Stomach (tissue), 9 donors: Measurements from ENCODE around the gene COL4A4. TPM values are rescaled to one million over a fixed set of nuclear protein-coding genes. Genes with fewer than 3 reads are reported as not detected.

Experiments used
- DNase-seq, 2 donors: peaks; one replicate each; pipeline versions ENCODE4 v3.0.0 to v3.0.0-alpha.2; 2013 to 2019
- H3K27ac ChIP-seq, 5 donors: fragments of 200-600 bp in 4 of 5; sonication (generic) in 4 of 5; one replicate each; pipeline ENCODE4 v1.5.1; 2013 to 2019; ENCODE audit warnings: mild to moderate bottlenecking in 1 of 5, moderate library complexity in 1 of 5
- H3K27me3 ChIP-seq, 3 donors: fragments of 200-600 bp; sonication (generic); one replicate each; pipeline ENCODE4 v1.5.1; 2017 to 2019; ENCODE audit warnings: mixed run types in 1 of 3
- H3K36me3 ChIP-seq, 4 donors: fragments of 200-600 bp; sonication (generic); 1 replicate in 3 of 4; 2 replicates in 1 of 4; pipeline ENCODE4 v1.5.1; 2016 to 2019
- H3K4me1 ChIP-seq, 4 donors: fragments of 200-600 bp; sonication (generic); one replicate each; pipeline ENCODE4 v1.5.1; 2016 to 2019
- H3K4me3 ChIP-seq, 4 donors: fragments of 200-600 bp; sonication (generic) in 3 of 4; one replicate each; pipeline ENCODE4 v1.5.1; 2016 to 2019; ENCODE audit warnings: mild to moderate bottlenecking in 1 of 4
- H3K9me3 ChIP-seq, 4 donors: fragments of 200-600 bp; sonication (generic); one replicate each; pipeline ENCODE4 v1.5.1; 2016 to 2019
- CTCF ChIP-seq, 7 experiments: fragments of 450-650 bp in 4 of 7; fragments of 200-600 bp in 3 of 7; sonication (generic) in 3 of 7; IDR thresholded peaks; one replicate each; pipeline ENCODE4 v1.5.1; 2016 to 2019; ENCODE audit warnings: antibody characterized with exemption in 7 of 7, control low read depth in 2 of 7, mild to moderate bottlenecking in 1 of 7
- EP300 ChIP-seq: sonication (generic); formaldehyde crosslinking; IDR thresholded peaks from one replicate; pipeline ENCODE4 v1.6.1; 2017; ENCODE audit warnings: antibody characterized with exemption
- POLR2A ChIP-seq, 4 donors: fragments of 450-650 bp; IDR thresholded peaks; one replicate each; pipeline ENCODE4 v1.6.1; 2016; ENCODE audit warnings: antibody characterized with exemption in 4 of 4, control low read depth in 2 of 4, mild to moderate bottlenecking in 1 of 4, moderate library complexity in 1 of 4
- POLR2AphosphoS5 ChIP-seq, 3 donors: sonication (generic); formaldehyde crosslinking; IDR thresholded peaks; one replicate each; pipeline ENCODE4 v1.6.1; 2016; ENCODE audit warnings: antibody characterized with exemption in 3 of 3
- WGBS, 5 donors: extraction: QIAGEN DNeasy Blood & Tissue Kit in 3 of 5; methylation state at CpG; one replicate each; pipeline versions ENCODE4 v1.1.5 to v1.1.7; 2013 to 2018; 5-methylcytosine and 5-hydroxymethylcytosine counted together
- intact Hi-C: fragments of 100-400 bp; cut with DNase I; formaldehyde crosslinking; loops from one replicate; pipeline ENCODE4 v1.15.1; 2023; ENCODE audit warnings: low total_unique reads
- polyA plus RNA-seq, 3 donors: library from polyadenylated mRNA; stranded (reverse); fragments of 200-250 nt; gene quantifications; one replicate each; pipeline ENCODE4 v1.2.3, GENCODE V29; 2013
- total RNA-seq, 5 donors: library from RNA; depleted of rRNA; stranded (reverse); fragments of >200 nt; gene quantifications; one replicate each; pipeline versions ENCODE4 v1.1.0 to v1.2.3, GENCODE V29; 2014 to 2016
- donor health status: healthy with polysubstance abuse.
- donor health status: Bipolar disorder and iron deficiency.
- donor health status: healthy.

COL4A4 gene
- total and polyA plus RNA-seq, 8 donors = 0.15 to 7.6 (median 0.55) TPM; not detected in 1

GRCh38 chr2:226979004-226979403, 185.0 kb downstream of the COL4A4 start:
- intact Hi-C loops = no loop called here
- H3K36me3 ChIP-seq = no peaks in the 10 kb centered on the region
- no peak for TF ChIP-seq CTCF (IDR thresholded peaks at IDR 0.05)
- no peak for TF ChIP-seq EP300
- TF ChIP-seq POLR2AphosphoS5 (IDR thresholded peaks at IDR 0.05) = no peak
- TF ChIP-seq POLR2A (IDR thresholded peaks at IDR 0.05) = no peak
- DNase-seq = no peak
- 93 to 96% (median 95%) methylated on average over 4 of the region's 4 CpGs for WGBS, 5 donors
- no peaks in the 10 kb centered on the region for H3K27me3 ChIP-seq
- H3K27ac ChIP-seq = no peak overlapping the region
- H3K9me3 ChIP-seq = no peaks in the 10 kb centered on the region
- no peaks in the 10 kb centered on the region for H3K4me1 ChIP-seq
- no peak overlapping the region for H3K4me3 ChIP-seq

- TF ChIP-seq POLR2AphosphoS5 (IDR thresholded peaks at IDR 0.05) (no peak), POLR2A (IDR thresholded peaks at IDR 0.05) (no peak), EP300 (no peak), CTCF (IDR thresholded peaks at IDR 0.05) (no peak)
- H3K27ac ChIP-seq = no peak overlapping the region
- no peaks in the 10 kb centered on the region for H3K4me1 ChIP-seq
- H3K27me3 ChIP-seq = no peaks in the 10 kb centered on the region
- intact Hi-C loops = no loop called here
- no peak overlapping the region for H3K4me3 ChIP-seq
- no peaks in the 10 kb centered on the region for H3K36me3 ChIP-seq
- 95 to 99% (median 97%) methylated on average over 7 of the region's 7 CpGs for WGBS, 5 donors
- no peak for DNase-seq
- H3K9me3 ChIP-seq = no peaks in the 10 kb centered on the region
Observed at GRCh38 chr2:226978300-226978699, 185.7 kb downstream of the COL4A4 start.

GRCh38 chr2:226977775-226978190, 186.2 kb downstream of the COL4A4 start:
- TF ChIP-seq POLR2AphosphoS5 (IDR thresholded peaks at IDR 0.05) = no peak
- TF ChIP-seq POLR2A (IDR thresholded peaks at IDR 0.05) = no peak
- TF ChIP-seq EP300 = no peak
- no peak for TF ChIP-seq CTCF (IDR thresholded peaks at IDR 0.05)
- intact Hi-C loops = no loop called here
- Histone ChIP-seq H3K36me3 (no peaks in the 10 kb centered on the region), H3K27me3 (no peaks in the 10 kb centered on the region), H3K27ac (no peak overlapping the region), H3K4me1 (no peaks in the 10 kb centered on the region), H3K4me3 (no peak overlapping the region), H3K9me3 (no peaks in the 10 kb centered on the region)
- WGBS, 5 donors = 52 to 64% (median 61%) methylated on average over 2 of the region's 2 CpGs
- DNase-seq = peak in 1 of 2 donors; percentile 36

GRCh38 chr2:226973816-226974215, 190.2 kb downstream of the COL4A4 start:
- Histone ChIP-seq H3K9me3 (no peaks in the 10 kb centered on the region), H3K27me3 (no peaks in the 10 kb centered on the region), H3K27ac (no peak overlapping the region), H3K36me3 (no peaks in the 10 kb centered on the region), H3K4me3 (no peak overlapping the region), H3K4me1 (no peaks in the 10 kb centered on the region)
- 91 to 97% (median 93%) methylated on average over 10 of the region's 10 CpGs for WGBS, 5 donors
- TF ChIP-seq EP300 = no peak
- no peak for TF ChIP-seq POLR2AphosphoS5 (IDR thresholded peaks at IDR 0.05)
- TF ChIP-seq CTCF (IDR thresholded peaks at IDR 0.05) = no peak
- no peak for TF ChIP-seq POLR2A (IDR thresholded peaks at IDR 0.05)
- intact Hi-C loops = no loop called here
- DNase-seq = no peak
